T-cell (primary cell): Measurements from ENCODE around the gene DNAJC13. TPM values are rescaled to one million over a fixed set of nuclear protein-coding genes. Genes with fewer than 3 reads are reported as not detected.

Experiments
- ATAC-seq, 4 experiments: fragments of 200-7000 bp in 3 of 4; fragments of 150-1000 bp in 1 of 4; cut with Tn5 transposase; replicated peaks in 1 of 4; 1 replicate in 3 of 4; 2 replicates in 1 of 4; pipeline ENCODE4 v1.10.0; 2021; ENCODE audit warnings: moderate library complexity in 3 of 4, mild to moderate bottlenecking in 2 of 4, moderate number of reproducible peaks in 1 of 4
- CTCF ChIA-PET, 2 donors: fragments of 300-600 bp; sonication (Branson Sonifier 250); formaldehyde crosslinking; loops; one replicate each; lab custom pipeline; 2022; ENCODE audit warnings: antibody characterized with exemption in 2 of 2; lab: Charles Lee
- POLR2A ChIA-PET, 2 donors: fragments of 300-600 bp; sonication (Branson Sonifier 250); formaldehyde crosslinking; loops; one replicate each; lab custom pipeline; 2022; ENCODE audit warnings: antibody characterized with exemption in 2 of 2; lab: Charles Lee
- DNase-seq, 35 experiments: peaks; one replicate each; pipeline versions ENCODE4 v3.0.0 to v3.0.0-alpha.2; 2013 to 2023
- H3K27ac ChIP-seq: one replicate; pipeline ENCODE4 v1.5.1; 2013; ENCODE audit warnings: low read length
- H3K27me3 ChIP-seq, 2 experiments: replicated peaks in 1 of 2; 1 replicate in 1 of 2; 2 replicates in 1 of 2; pipeline versions ENCODE4 v1.6.1 to v1.7.0; 2013; ENCODE audit warnings: low read length in 1 of 2, mixed read lengths in 1 of 2; ENCODE audit not compliant: control insufficient read depth in 2 of 2, insufficient read depth in 2 of 2; ENCODE audit errors: extremely low read depth in 1 of 2
- H3K36me3 ChIP-seq, 2 donors: 1 replicate in 1 of 2; 2 replicates in 1 of 2; pipeline versions ENCODE4 v1.6.1 to v1.7.0; 2013; ENCODE audit warnings: low read length in 1 of 2; ENCODE audit not compliant: control insufficient read depth in 2 of 2, insufficient read depth in 1 of 2; ENCODE audit errors: extremely low read depth in 1 of 2
- H3K4me1 ChIP-seq, 2 experiments: 1 replicate in 1 of 2; 2 replicates in 1 of 2; pipeline versions ENCODE4 v1.6.1 to v1.7.0; 2013; ENCODE audit warnings: low read length in 2 of 2, mixed read lengths in 1 of 2; ENCODE audit not compliant: insufficient read depth in 2 of 2, control insufficient read depth in 1 of 2; ENCODE audit errors: extremely low read depth in 1 of 2
- H3K4me3 ChIP-seq, 2 donors: 1 replicate in 1 of 2; 2 replicates in 1 of 2; pipeline versions ENCODE4 v1.5.1 to v1.7.0; 2013; ENCODE audit warnings: mild to moderate bottlenecking in 2 of 2, low read length in 1 of 2, moderate library complexity in 1 of 2; ENCODE audit not compliant: control insufficient read depth in 1 of 2; ENCODE audit errors: extremely low read depth in 1 of 2
- H3K9me3 ChIP-seq: 2 replicates; pipeline ENCODE4 v1.7.0; 2013
- H3K27ac Mint-ChIP-seq, 2 donors: one replicate each; pipeline ENCODE4 v1.8.0; 2020 to 2021; ENCODE audit warnings: mild to moderate bottlenecking in 2 of 2, mixed read lengths in 2 of 2
- H3K27me3 Mint-ChIP-seq, 2 donors: one replicate each; pipeline ENCODE4 v1.8.0; 2021 to 2022; ENCODE audit warnings: mixed read lengths in 2 of 2
- H3K36me3 Mint-ChIP-seq: one replicate; pipeline ENCODE4 v1.8.0; 2021; ENCODE audit warnings: mixed read lengths
- H3K4me1 Mint-ChIP-seq, 3 donors: one replicate each; pipeline ENCODE4 v1.8.0; 2020 to 2022; ENCODE audit warnings: mixed read lengths in 3 of 3, mild to moderate bottlenecking in 1 of 3
- H3K4me3 Mint-ChIP-seq, 3 donors: one replicate each; pipeline ENCODE4 v1.8.0; 2020 to 2022; ENCODE audit warnings: mild to moderate bottlenecking in 3 of 3, mixed read lengths in 3 of 3, moderate library complexity in 3 of 3
- H3K9me3 Mint-ChIP-seq, 3 donors: one replicate each; pipeline ENCODE4 v1.8.0; 2020 to 2022; ENCODE audit warnings: mixed read lengths in 3 of 3
- WGBS: methylation state at CpG from one replicate; pipeline ENCODE4 v1.1.5; 2013; ENCODE audit warnings: missing lambda C conversion rate; ENCODE audit not compliant: insufficient coverage; 5-methylcytosine and 5-hydroxymethylcytosine counted together
- total RNA-seq, 35 experiments: library from RNA in 6 of 35; stranded (reverse) in 6 of 35; fragments of 120-200 nt in 1 of 35; gene quantifications; one replicate each; pipeline versions ENCODE4 v1.2.1 to v1.2.4 and lab custom pipeline; 2013 to 2026

DNAJC13 gene
- total RNA-seq, 5 donors from 2014 or later (not counting 1 experiment from before 2014, with no cell fraction given) = 28.7 to 33.7 (median 31.3) TPM

DNA sequence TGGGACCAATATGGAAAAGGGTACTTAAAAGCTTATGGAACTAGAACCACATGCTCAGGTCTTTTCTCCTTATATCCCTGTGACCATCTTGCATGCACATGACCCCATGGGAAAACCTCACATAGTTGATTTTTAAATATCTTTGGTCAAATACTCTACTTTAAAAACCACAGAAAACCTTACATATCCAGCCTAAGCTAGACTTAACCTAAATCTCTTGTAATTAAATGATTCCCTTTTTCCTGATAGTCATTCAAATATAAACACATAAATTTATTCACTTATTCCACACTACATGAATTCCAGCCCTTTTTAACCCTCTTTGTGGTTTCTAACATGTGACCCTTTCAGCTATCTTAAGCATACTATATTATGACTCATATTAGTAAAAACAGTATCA is 46.8 kb downstream of the DNAJC13 start:
- H3K27ac Mint-ChIP-seq = no peak overlapping the region
- DNase-seq (no peak), ATAC-seq (no peak)
- H3K27me3 Mint-ChIP-seq = no peaks in the 10 kb centered on the region
- H3K9me3 Mint-ChIP-seq = no peaks in the 10 kb centered on the region
- peaks cover 40% of the 10 kb centered on the region for H3K36me3 Mint-ChIP-seq
- Histone ChIP-seq H3K4me1 (no peaks in the 10 kb centered on the region), H3K4me3 (no peak overlapping the region), H3K27ac (no peak overlapping the region), H3K27me3 (no peaks in the 10 kb centered on the region), H3K9me3 (no peaks in the 10 kb centered on the region), H3K36me3 (peaks cover 0 to 52% of the 10 kb centered on the region in 2 donors)
- no peaks in the 10 kb centered on the region for H3K4me1 Mint-ChIP-seq
- POLR2A ChIA-PET = no interaction called here
- CTCF ChIA-PET = interaction anchor here in 1 of 2 donors (0.9 kb wide), 1 partner anchor 32 kb away, joined by 3 read pairs; no protein-coding TSS in a partner anchor
- no peak overlapping the region for H3K4me3 Mint-ChIP-seq

DNA sequence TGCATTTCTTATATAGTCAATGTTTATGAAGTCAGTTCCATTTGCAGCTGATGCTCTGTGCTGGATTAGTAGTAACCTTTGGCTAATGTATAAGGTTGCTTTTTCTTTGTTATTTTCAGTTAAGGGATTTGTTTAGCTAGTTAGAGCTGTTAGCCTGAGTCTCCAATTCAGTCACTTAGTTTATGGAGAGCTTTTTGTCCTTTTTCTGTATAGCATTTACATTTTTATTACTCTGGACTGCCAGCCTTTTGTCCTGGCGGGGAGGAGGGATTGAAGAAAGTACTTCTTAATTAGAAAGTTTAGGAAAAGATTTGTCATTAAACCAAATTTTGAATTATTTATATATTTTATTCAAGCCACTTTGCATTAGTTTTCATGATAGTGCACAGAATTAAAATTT is 52.0 kb downstream of the DNAJC13 start:
- Mint-ChIP-seq H3K27ac (no peak overlapping the region), H3K36me3 (peaks cover 40% of the 10 kb centered on the region), H3K4me3 (no peak overlapping the region), H3K27me3 (no peaks in the 10 kb centered on the region), H3K4me1 (no peaks in the 10 kb centered on the region), H3K9me3 (no peaks in the 10 kb centered on the region)
- ATAC-seq (no peak), DNase-seq (no peak)
- no peak overlapping the region for H3K27ac ChIP-seq
- POLR2A ChIA-PET = no interaction called here
- no peaks in the 10 kb centered on the region for H3K4me1 ChIP-seq
- no CpG with 5 or more reads among the region's 1 CpG for WGBS
- H3K27me3 ChIP-seq = no peaks in the 10 kb centered on the region
- H3K36me3 ChIP-seq = peaks cover 0 to 24% of the 10 kb centered on the region in 2 donors
- no peaks in the 10 kb centered on the region for H3K9me3 ChIP-seq
- no peak overlapping the region for H3K4me3 ChIP-seq
- CTCF ChIA-PET = no interaction called here

DNA sequence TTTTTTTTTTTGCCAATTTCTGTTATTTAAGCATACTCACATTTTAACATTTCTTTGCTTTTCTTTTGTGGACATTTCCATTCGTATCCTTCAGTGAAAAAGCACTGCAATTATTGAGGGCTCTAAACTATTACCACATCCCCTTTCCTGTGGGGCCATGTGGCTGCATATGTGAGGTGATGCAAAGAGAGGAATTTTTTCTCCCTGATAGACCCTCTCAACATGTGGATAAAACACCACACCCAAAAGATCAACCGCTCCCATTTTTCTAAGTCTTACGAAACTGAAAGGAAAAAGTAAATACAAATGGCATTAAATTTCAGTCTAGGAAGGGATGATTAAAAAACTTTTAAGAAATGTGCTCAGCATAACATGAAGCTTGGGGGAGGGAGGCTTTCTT is 68.8 kb downstream of the DNAJC13 start:
- Histone ChIP-seq H3K27me3 (no peaks in the 10 kb centered on the region), H3K4me3 (no peak overlapping the region), H3K36me3 (peaks cover 6 to 68% of the 10 kb centered on the region in 2 donors), H3K9me3 (no peaks in the 10 kb centered on the region), H3K4me1 (no peaks in the 10 kb centered on the region), H3K27ac (no peak overlapping the region)
- no CpG with 5 or more reads among the region's 3 CpGs for WGBS
- POLR2A ChIA-PET = interaction anchor here in 1 of 2 donors (1.0 kb wide), 1 partner anchor 23 kb away, joined by 3 read pairs; no protein-coding TSS in a partner anchor
- H3K27me3 Mint-ChIP-seq = no peaks in the 10 kb centered on the region
- ATAC-seq (no peak), DNase-seq (no peak)
- H3K9me3 Mint-ChIP-seq = no peaks in the 10 kb centered on the region
- peaks cover 34% of the 10 kb centered on the region for H3K36me3 Mint-ChIP-seq
- H3K4me3 Mint-ChIP-seq = no peak overlapping the region
- no peaks in the 10 kb centered on the region for H3K4me1 Mint-ChIP-seq
- CTCF ChIA-PET = no interaction called here
- H3K27ac Mint-ChIP-seq = no peak overlapping the region

DNA sequence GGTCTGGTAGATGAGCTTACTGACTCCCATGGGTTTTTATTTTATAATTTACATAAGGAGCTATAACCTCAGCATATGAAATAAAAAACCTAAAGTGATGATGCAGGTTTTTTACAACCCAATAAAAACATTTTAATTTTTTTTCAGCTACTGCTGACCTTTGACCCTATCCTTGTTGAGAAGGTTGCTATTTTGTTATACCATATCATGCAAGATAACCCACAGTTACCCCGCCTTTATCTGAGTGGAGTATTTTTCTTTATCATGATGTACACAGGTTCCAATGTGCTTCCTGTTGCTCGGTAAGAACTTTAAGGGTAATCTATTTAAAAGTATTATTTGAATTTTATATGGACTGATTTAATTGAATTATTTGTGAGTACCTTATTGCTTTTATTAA is 70.8 kb downstream of the DNAJC13 start:
- no peak overlapping the region for H3K27ac ChIP-seq
- POLR2A ChIA-PET = no interaction called here
- no CpG with 5 or more reads among the region's 2 CpGs for WGBS
- CTCF ChIA-PET = interaction anchor here (0.5 to 0.7 kb wide), 4 partner anchors 37 to 935 kb away, joined by 3 to 4 read pairs (median 3); no protein-coding TSS in a partner anchor
- H3K36me3 ChIP-seq = peaks cover 5 to 68% of the 10 kb centered on the region in 2 donors
- Mint-ChIP-seq H3K4me1 (no peaks in the 10 kb centered on the region), H3K9me3 (no peaks in the 10 kb centered on the region), H3K36me3 (peaks cover 40% of the 10 kb centered on the region), H3K27me3 (no peaks in the 10 kb centered on the region), H3K4me3 (no peak overlapping the region), H3K27ac (no peak overlapping the region)
- no peaks in the 10 kb centered on the region for H3K9me3 ChIP-seq
- ATAC-seq = no peak
- H3K27me3 ChIP-seq = no peaks in the 10 kb centered on the region
- H3K4me3 ChIP-seq = no peak overlapping the region
- no peaks in the 10 kb centered on the region for H3K4me1 ChIP-seq
- no peak for DNase-seq

DNA sequence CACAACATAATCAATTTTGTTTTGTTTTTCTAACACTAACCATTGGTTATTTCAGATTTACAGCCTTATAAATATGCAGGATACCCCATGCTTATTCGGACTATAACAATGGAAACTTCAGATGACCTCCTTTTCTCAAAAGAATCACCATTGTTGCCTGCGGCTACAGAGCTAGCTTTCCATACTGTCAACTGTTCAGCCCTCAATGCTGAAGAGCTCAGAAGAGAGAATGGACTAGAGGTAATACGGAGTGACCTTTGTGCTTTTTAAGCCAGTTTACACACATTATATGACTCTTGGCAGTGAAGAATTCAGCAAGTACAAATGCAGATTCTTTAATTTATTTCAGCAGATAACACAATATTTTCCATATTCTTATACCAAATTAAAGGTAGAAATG is 81.8 kb downstream of the DNAJC13 start:
- Mint-ChIP-seq H3K27ac (no peak overlapping the region), H3K4me1 (no peaks in the 10 kb centered on the region), H3K27me3 (no peaks in the 10 kb centered on the region), H3K9me3 (no peaks in the 10 kb centered on the region), H3K4me3 (no peak overlapping the region), H3K36me3 (peaks cover 62% of the 10 kb centered on the region)
- POLR2A ChIA-PET = no interaction called here
- no peak overlapping the region for H3K4me3 ChIP-seq
- H3K27ac ChIP-seq = no peak overlapping the region
- H3K36me3 ChIP-seq = peaks cover 0 to 74% of the 10 kb centered on the region in 2 donors
- 100% methylated on average over 1 of the region's 3 CpGs for WGBS
- H3K9me3 ChIP-seq = no peaks in the 10 kb centered on the region
- DNase-seq (no peak), ATAC-seq (no peak)
- CTCF ChIA-PET = interaction anchor here in 1 of 2 donors (0.5 kb wide), 1 partner anchor 93 kb away, joined by 3 read pairs; no protein-coding TSS in a partner anchor
- H3K4me1 ChIP-seq = no peaks in the 10 kb centered on the region
- no peaks in the 10 kb centered on the region for H3K27me3 ChIP-seq

DNA sequence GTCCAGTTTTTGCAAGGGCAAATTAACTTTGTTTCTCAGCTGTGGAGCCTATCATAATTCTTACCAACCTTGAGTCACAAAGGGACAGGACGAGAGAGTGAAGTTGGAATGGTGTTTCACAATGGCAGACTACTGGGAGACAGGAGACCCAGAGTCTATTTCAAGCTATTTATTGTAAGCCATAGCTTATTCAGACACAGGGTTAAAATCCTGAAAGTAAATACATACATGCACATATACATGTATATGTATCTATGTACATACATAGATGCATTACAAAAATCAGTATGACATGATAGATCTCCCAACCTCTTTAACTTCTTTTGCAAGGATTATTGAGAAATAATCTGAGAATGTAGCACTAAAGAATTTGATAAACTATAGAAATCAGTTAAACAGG is 86.3 kb downstream of the DNAJC13 start:
- H3K27me3 Mint-ChIP-seq = no peaks in the 10 kb centered on the region
- ChIA-PET CTCF (interaction anchor here in 1 of 2 donors (0.6 kb wide), 1 partner anchor 10 kb away, joined by 3 read pairs; no protein-coding TSS in a partner anchor), POLR2A (interaction anchor here in 1 of 2 donors (0.5 to 0.6 kb wide), 2 partner anchors 177 to 417 kb away, joined by 3 to 5 read pairs; no protein-coding TSS in a partner anchor)
- DNase-seq (no peak), ATAC-seq (no peak)
- no peaks in the 10 kb centered on the region for H3K4me1 ChIP-seq
- H3K27ac ChIP-seq = no peak overlapping the region
- H3K36me3 Mint-ChIP-seq = peaks cover 60% of the 10 kb centered on the region
- H3K4me1 Mint-ChIP-seq = no peaks in the 10 kb centered on the region
- H3K27me3 ChIP-seq = no peaks in the 10 kb centered on the region
- no peak overlapping the region for H3K27ac Mint-ChIP-seq
- no peaks in the 10 kb centered on the region for H3K9me3 ChIP-seq
- H3K4me3 Mint-ChIP-seq = no peak overlapping the region
- no peak overlapping the region for H3K4me3 ChIP-seq
- WGBS = no CpG with 5 or more reads among the region's 1 CpG
- H3K36me3 ChIP-seq = peaks cover 5 to 76% of the 10 kb centered on the region in 2 donors
- H3K9me3 Mint-ChIP-seq = no peaks in the 10 kb centered on the region
